K562 (cell line): ENCODE measurements around the gene PLEKHA8. TPM values are rescaled to one million over a fixed set of nuclear protein-coding genes. Genes with fewer than 3 reads are reported as not detected.

Experiments
- ATAC-seq: fragments of 200-7000 bp; cut with Tn5 transposase; 3 replicates; pipeline ENCODE4 v1.9.1; 2020; ENCODE audit warnings: moderate library complexity
- BruUV-seq: library from RNA; stranded (reverse); fragments of 400-500 nt; replicated peaks from 2 replicates; lab custom pipeline; 2021; lab: Mats Ljungman, UMichigan
- CTCF ChIA-PET: fragments of 300-600 bp; formaldehyde crosslinking; extraction: SDS; loops from one replicate; lab custom pipeline; 2021; ENCODE audit warnings: low intra/inter-chr PET ratio; lab: Yijun Ruan, JAX
- POLR2A ChIA-PET: fragments of 300-600, 350-650 bp; sonication (Branson Sonifier 250); formaldehyde crosslinking; extraction: SDS; loops from one replicate; lab custom pipeline; 2021; ENCODE audit warnings: antibody characterized with exemption, inconsistent platforms; lab: Yijun Ruan, JAX
- DNase-seq, 4 experiments: peaks; one replicate each; pipeline versions ENCODE4 v3.0.0 to v3.0.0-alpha.2; 2011 to 2018; ENCODE audit warnings: low spot score in 3 of 4, mixed read lengths in 3 of 4; ENCODE audit errors: extremely low read depth in 1 of 4
- FAIRE-seq: peaks from 2 replicates; lab custom pipeline; 2011; peaks lifted over from hg19 to GRCh38; lab: Jason Lieb, UNC
- H2AFZ ChIP-seq: 2 replicates; pipeline ENCODE4 v1.6.0; 2011; ENCODE audit warnings: low read depth, low read length, control low read depth, inconsistent platforms
- H3K27ac ChIP-seq: fragments of 200-600 bp; 3 replicates; pipeline ENCODE4 v1.8.0; 2011; ENCODE audit warnings: low read depth, mild to moderate bottlenecking, control low read depth, inconsistent platforms, low read length, moderate library complexity, mixed read lengths; ENCODE audit errors: extremely low read depth
- H3K27me3 ChIP-seq, 2 experiments: fragments of 300-600 bp in 1 of 2; 2 replicates in 1 of 2; 3 replicates in 1 of 2; pipeline versions ENCODE4 v1.6.0 to v1.8.0; 2011; ENCODE audit warnings: inconsistent platforms in 2 of 2, low read length in 2 of 2, mild to moderate bottlenecking in 1 of 2, mixed read lengths in 1 of 2, moderate library complexity in 1 of 2; ENCODE audit not compliant: control insufficient read depth in 2 of 2, insufficient read depth in 2 of 2
- H3K36me3 ChIP-seq: fragments of 300-600 bp; 3 replicates; pipeline ENCODE4 v1.8.0; 2011; ENCODE audit warnings: mild to moderate bottlenecking, low read length, inconsistent platforms; ENCODE audit not compliant: control insufficient read depth, insufficient read depth
- H3K4me1 ChIP-seq, 2 experiments: fragments of 200-600 bp in 1 of 2; replicated peaks in 1 of 2; 2 replicates in 1 of 2; 3 replicates in 1 of 2; pipeline versions ENCODE4 v1.5.1 to v1.8.0; 2011; ENCODE audit warnings: inconsistent platforms in 2 of 2, low read length in 2 of 2, mild to moderate bottlenecking in 1 of 2, mixed read lengths in 1 of 2, moderate library complexity in 1 of 2; ENCODE audit not compliant: control insufficient read depth in 2 of 2, insufficient read depth in 2 of 2
- H3K4me2 ChIP-seq: 2 replicates; pipeline ENCODE4 v1.6.1; 2011; ENCODE audit warnings: low read length, control low read depth, inconsistent platforms, mixed read lengths; ENCODE audit not compliant: insufficient read depth
- H3K4me3 ChIP-seq: fragments of 200-600 bp; sonication (generic), shearing (Covaris generic); 2 replicates; pipeline ENCODE4 v1.5.1; 2016; ENCODE audit warnings: control low read depth, inconsistent platforms
- H3K79me2 ChIP-seq: fragments of 200-600 bp; 3 replicates; pipeline ENCODE4 v1.8.0; 2011; ENCODE audit warnings: low read length, inconsistent platforms; ENCODE audit not compliant: control insufficient read depth, insufficient read depth
- H3K9ac ChIP-seq, 2 experiments: 2 replicates each; pipeline versions ENCODE4 v1.6.0 to v1.6.1; 2011; ENCODE audit warnings: low read depth in 2 of 2, low read length in 2 of 2, control low read depth in 1 of 2, inconsistent platforms in 1 of 2, mild to moderate bottlenecking in 1 of 2, mixed read lengths in 1 of 2; ENCODE audit not compliant: insufficient read depth in 1 of 2
- H3K9me1 ChIP-seq: one replicate; pipeline ENCODE4 v1.6.0; 2011; ENCODE audit warnings: inconsistent platforms, mild to moderate bottlenecking, low read length, moderate library complexity; ENCODE audit not compliant: control insufficient read depth, insufficient read depth
- H3K9me3 ChIP-seq: replicated peaks from 2 replicates; pipeline ENCODE4 v1.5.1; 2011; ENCODE audit warnings: low read depth, low read length, inconsistent platforms; ENCODE audit not compliant: control insufficient read depth, insufficient read depth
- H4K20me1 ChIP-seq: replicated peaks from 2 replicates; pipeline ENCODE4 v1.6.1; 2011; ENCODE audit warnings: low read length, inconsistent platforms, mixed read lengths; ENCODE audit not compliant: control insufficient read depth, insufficient read depth
- ARID1B ChIP-seq: fragments of 450-650 bp; IDR thresholded peaks from 2 replicates; pipeline ENCODE4 v1.6.1; 2016; ENCODE audit warnings: antibody characterized with exemption, mild to moderate bottlenecking, inconsistent platforms
- CBFA2T3 ChIP-seq: fragments of 450-650 bp; IDR thresholded peaks from 2 replicates; pipeline ENCODE4 v1.6.1; 2017
- DPF2 ChIP-seq: fragments of 450-650 bp; IDR thresholded peaks from 2 replicates; pipeline ENCODE4 v1.6.1; 2016
- ESRRA ChIP-seq: fragments of 450-650 bp; IDR thresholded peaks from 2 replicates; pipeline ENCODE4 v1.6.1; 2014; ENCODE audit warnings: low read depth, mild to moderate bottlenecking, moderate library complexity, borderline replicate concordance
- GABPA ChIP-seq: fragments of 200-800 bp; sonication (Bioruptor generic); conservative IDR thresholded peaks from 2 replicates; pipeline ENCODE4 v1.6.1; 2016; ENCODE audit warnings: low read depth, missing genetic modification characterization, missing compliant biosample characterization
- IRF1 ChIP-seq: sonication (generic); formaldehyde crosslinking; IDR thresholded peaks from 2 replicates; pipeline ENCODE4 v1.8.0; 2022; ENCODE audit warnings: missing genetic modification reagents, mild to moderate bottlenecking, borderline replicate concordance
- KDM5B ChIP-seq: fragments of 200-600 bp; sonication (generic); IDR thresholded peaks from 2 replicates; pipeline ENCODE4 v1.6.1; 2012; ENCODE audit warnings: low read depth, mild to moderate bottlenecking, moderate library complexity, low read length, control low read depth, inconsistent platforms; ENCODE audit not compliant: insufficient replicate concordance
- MCM3 ChIP-seq: fragments of 450-650 bp; IDR thresholded peaks from 2 replicates; pipeline ENCODE4 v1.6.1; 2016
- NR3C1 ChIP-seq: sonication (generic); formaldehyde crosslinking; IDR thresholded peaks from 2 replicates; pipeline ENCODE4 v1.8.1; 2022; ENCODE audit warnings: missing genetic modification reagents
- RBM14 ChIP-seq: fragments of 200-400 bp; formaldehyde crosslinking; IDR thresholded peaks from 2 replicates; pipeline ENCODE4 v1.6.1; 2018; ENCODE audit warnings: low read depth, mild to moderate bottlenecking, low read length, moderate library complexity, borderline replicate concordance; ENCODE audit not compliant: insufficient read depth
- RBM25 ChIP-seq: fragments of 200-400 bp; formaldehyde crosslinking; IDR thresholded peaks from 2 replicates; pipeline ENCODE4 v1.6.1; 2018; ENCODE audit warnings: low read length, low read depth, moderate library complexity; ENCODE audit not compliant: severe bottlenecking
- SPI1 ChIP-seq: IDR thresholded peaks from 2 replicates; pipeline ENCODE4 v1.6.1; 2011; ENCODE audit warnings: low read depth, low read length, control low read depth, borderline replicate concordance
- TAL1 ChIP-seq: fragments of 450-650 bp; IDR thresholded peaks from 2 replicates; pipeline ENCODE4 v1.6.1; 2016; ENCODE audit warnings: mild to moderate bottlenecking
- TCF3 ChIP-seq: sonication (generic); formaldehyde crosslinking; IDR thresholded peaks from 2 replicates; pipeline ENCODE4 v1.4.0; 2020; ENCODE audit warnings: mild to moderate bottlenecking, missing genetic modification reagents
- TEAD4 ChIP-seq, 2 experiments: sonication (generic) in 1 of 2; formaldehyde crosslinking in 1 of 2; IDR thresholded peaks; 2 replicates each; pipeline versions ENCODE4 v1.6.1 to v1.8.0; 2012 to 2022; ENCODE audit warnings: borderline replicate concordance in 1 of 2, inconsistent platforms in 1 of 2, low read length in 1 of 2, mild to moderate bottlenecking in 1 of 2, missing genetic modification reagents in 1 of 2
- WGBS: fragments of 100-300 bp; shearing (Covaris generic); methylation state at CpG from one replicate; pipeline ENCODE4 v1.1.6; 2016; ENCODE audit warnings: low coverage, mixed read lengths; ENCODE audit not compliant: insufficient coverage; ENCODE audit errors: missing lambda C conversion rate; 5-methylcytosine and 5-hydroxymethylcytosine counted together
- in situ Hi-C: fragments of 300-500 bp; cut with MboI; formaldehyde crosslinking; loops from 4 replicates; pipeline ENCODE4 v1.15.0; 2018; ENCODE audit warnings: inconsistent platforms, mixed read lengths
- intact Hi-C: fragments of 100-400 bp; cut with micrococcal nuclease; formaldehyde crosslinking; loops from 2 replicates; pipeline ENCODE4 v1.14.2; 2022
- polyA plus RNA-seq, 8 experiments: library from polyadenylated mRNA; depleted of rRNA in 4 of 8; stranded (reverse) in 5 of 8; unstranded in 3 of 8; fragments of >200 nt; fragmentation: Nextera tagmentation in 2 of 8; fragmentation: Illumina TruSeq in 1 of 8; extraction: Ambion mirVana in 2 of 8; extraction: Trizol in 1 of 8; gene quantifications; 2 replicates each; pipeline versions ENCODE4 v1.2.1 to v1.2.3, GENCODE V29; 2011 to 2014; ENCODE audit warnings: inconsistent platforms in 1 of 8, missing spikeins in 1 of 8
- total RNA-seq, 7 experiments: library from RNA; depleted of rRNA in 6 of 7; stranded (reverse); fragments of >200 nt in 6 of 7; fragmentation: Illumina TruSeq in 2 of 7; extraction: Trizol in 2 of 7; gene quantifications; 2 replicates each; pipeline versions ENCODE4 v1.2.1 to v1.2.3, GENCODE V29; 2011 to 2021; ENCODE audit warnings: low replicate concordance in 1 of 7

Gene PLEKHA8
- total and polyA plus RNA-seq, 9 of the 15 experiments (the other 6 are each of a cell fraction or from before 2014, with no cell fraction given) = 3.2 to 16.3 (median 11.8) TPM

GRCh38 chr7:30032310-30033125, 4.3 kb downstream of the PLEKHA8 start:
- Histone ChIP-seq H3K9me1 (no peaks in the 10 kb centered on the region), H3K9me3 (no peaks in the 10 kb centered on the region), H4K20me1 (no peaks in the 10 kb centered on the region), H3K27ac (no peak overlapping the region), H3K79me2 (peaks cover 49% of the 10 kb centered on the region), H3K4me1 (peaks cover 11 to 18% of the 10 kb centered on the region in 2 experiments; a peak in 4 of 5 replicates), H3K9ac (peak overlapping the region in 1 of 2 experiments; percentile 20; a peak in 1 of 4 replicates), H3K36me3 (no peaks in the 10 kb centered on the region), H3K27me3 (no peaks in the 10 kb centered on the region), H3K4me3 (no peak overlapping the region), H3K4me2 (no peak overlapping the region), H2AFZ (no peak overlapping the region)
- DNase-seq = no peak
- BruUV-seq = no TSS peak
- no peak for ATAC-seq
- no peak for FAIRE-seq
- CTCF ChIA-PET = interaction anchor here (0.7 kb wide), 1 partner anchor 146 kb away, joined by 3 read pairs; no protein-coding TSS in a partner anchor
- intact Hi-C loops (no loop called here), in situ Hi-C loops (no loop called here)
- peak; percentile 72 for TF ChIP-seq RBM25
- no peak for TF ChIP-seq MCM3
- no peak for TF ChIP-seq NR3C1 (CRISPR knock-in tag)
- TF ChIP-seq ESRRA = peak; percentile 43; the same call in 1 of the 2 replicates
- POLR2A ChIA-PET = no interaction called here
- WGBS = 54% methylated on average over 4 of the region's 4 CpGs

GRCh38 chr7:30034501-30034900, 6.3 kb downstream of the PLEKHA8 start:
- H3K9me1 ChIP-seq = no peaks in the 10 kb centered on the region
- H2AFZ ChIP-seq = no peak overlapping the region; the same call in 1 of the 2 replicates
- no peaks in the 10 kb centered on the region for H3K27me3 ChIP-seq
- intact Hi-C loops (no loop called here), in situ Hi-C loops (no loop called here)
- H3K4me1 ChIP-seq = peaks cover 0 to 18% of the 10 kb centered on the region in 2 experiments; a peak in 4 of 5 replicates
- no peak overlapping the region for H3K4me3 ChIP-seq
- ChIA-PET CTCF (no interaction called here), POLR2A (no interaction called here)
- peak; percentile 61 for ATAC-seq
- H3K9ac ChIP-seq = no peak overlapping the region
- peak in 1 of 4 experiments; percentile 51 for DNase-seq
- no peaks in the 10 kb centered on the region for H3K36me3 ChIP-seq
- no peaks in the 10 kb centered on the region for H4K20me1 ChIP-seq
- peaks cover 36% of the 10 kb centered on the region for H3K79me2 ChIP-seq
- no peak overlapping the region for H3K27ac ChIP-seq
- H3K4me2 ChIP-seq = no peak overlapping the region; the same call in 1 of the 2 replicates
- H3K9me3 ChIP-seq = no peaks in the 10 kb centered on the region
- peak; percentile 46 for FAIRE-seq
- no TSS peak for BruUV-seq
- WGBS = 16% methylated on average over 3 of the region's 3 CpGs
- TF ChIP-seq KDM5B (no peak), IRF1 (CRISPR knock-in tag) (no peak), ARID1B (peak; percentile 62), SPI1 (peak; percentile 69; the same call in 1 of the 2 replicates), CBFA2T3 (peak; percentile 59), GABPA (tag) (no peak), TAL1 (peak; percentile 20; the same call in 1 of the 2 replicates), RBM14 (no peak), TEAD4 (IDR thresholded peaks at IDR 0.05; ENCODE audit: low read length) (peak; percentile 44; the same call in 1 of the 2 replicates), TEAD4 (CRISPR knock-in tag; IDR thresholded peaks at IDR 0.05; ENCODE audit: borderline replicate concordance) (no peak), TCF3 (CRISPR knock-in tag) (peak; percentile 49), DPF2 (0 out of 2 replicates have a peak, but pooled peaks have one; percentile 25)
